ENCODE data around the gene MALRD1. TPM values are rescaled to one million over a fixed set of nuclear protein-coding genes. Genes with fewer than 3 reads are reported as not detected.
"Not testable (repeated sequence)": the region's sequence is repeated elsewhere in the genome, so short reads cannot be mapped to it uniquely, and the experiment has no call there.

Gene MALRD1
- total RNA-seq, 1 experiment from 2014 or later: 8.2 TPM

- no TSS peak for BruUV-seq (replicated peaks)
- no peaks in the 10 kb centered on the region for H3K36me3 Mint-ChIP-seq (ENCODE audit: insufficient read depth, unreplicated experiment)
- H3K4me3 ChIP-seq (ENCODE audit: low read depth, low read length): no peak overlapping the region
- H3K9me3 Mint-ChIP-seq (ENCODE audit: unreplicated experiment): peaks cover 11% of the 10 kb centered on the region
- no peak overlapping the region for H3K4me3 Mint-ChIP-seq (ENCODE audit: unreplicated experiment)
- H3K27me3 ChIP-seq (replicated peaks; ENCODE audit: control insufficient read depth, insufficient read depth, low read length): no peaks in the 10 kb centered on the region
- POLR2A ChIA-PET: no interaction called here
- H3K27ac Mint-ChIP-seq (ENCODE audit: unreplicated experiment): no peak overlapping the region
- no peaks in the 10 kb centered on the region for H3K4me1 ChIP-seq
- TF ChIP-seq CTCF (IDR thresholded peaks at IDR 0.05; ENCODE audit: insufficient read depth in 1 of 2, low read depth in 1 of 2, low read length in 1 of 2, severe bottlenecking in 1 of 2, unreplicated experiment in 1 of 2): no peak
- intact Hi-C loops (cut with micrococcal nuclease; ENCODE audit: unreplicated experiment): loop anchor here (5.0 kb wide), 1 partner anchor 1019 kb away; no protein-coding TSS in a partner anchor
- no peaks in the 10 kb centered on the region for H3K27me3 Mint-ChIP-seq (ENCODE audit: insufficient read depth, unreplicated experiment)
- H3K4me1 Mint-ChIP-seq (ENCODE audit: low read depth, unreplicated experiment): no peaks in the 10 kb centered on the region
- no peaks in the 10 kb centered on the region for H3K36me3 ChIP-seq (ENCODE audit: control insufficient read depth, insufficient read depth, low read length)
- CTCF ChIA-PET: no interaction called here
- DNase-seq: no peak
- no peaks in the 10 kb centered on the region for H3K9me3 ChIP-seq
These were observed 683.0 kb downstream of the MALRD1 start for GRCh38 chr10:19731560-19731959.

GRCh38 chr10:19738440-19738839 lies 689.8 kb downstream of the MALRD1 start:
- no peak for TF ChIP-seq CTCF (IDR thresholded peaks at IDR 0.05; ENCODE audit: insufficient read depth in 1 of 2, low read depth in 1 of 2, low read length in 1 of 2, severe bottlenecking in 1 of 2, unreplicated experiment in 1 of 2)
- no peak for DNase-seq
- H3K27me3 Mint-ChIP-seq (ENCODE audit: insufficient read depth, unreplicated experiment): no peaks in the 10 kb centered on the region
- Histone ChIP-seq H3K36me3 (ENCODE audit: control insufficient read depth, insufficient read depth, low read length) (no peaks in the 10 kb centered on the region), H3K27me3 (replicated peaks; ENCODE audit: control insufficient read depth, insufficient read depth, low read length) (no peaks in the 10 kb centered on the region), H3K4me3 (ENCODE audit: low read depth, low read length) (no peak overlapping the region), H3K9me3 (no peaks in the 10 kb centered on the region), H3K4me1 (no peaks in the 10 kb centered on the region)
- intact Hi-C loops (cut with micrococcal nuclease; ENCODE audit: unreplicated experiment): no loop called here
- POLR2A ChIA-PET: no interaction called here
- H3K36me3 Mint-ChIP-seq (ENCODE audit: insufficient read depth, unreplicated experiment): no peaks in the 10 kb centered on the region
- CTCF ChIA-PET: no interaction called here
- no peak overlapping the region for H3K4me3 Mint-ChIP-seq (ENCODE audit: unreplicated experiment)
- no TSS peak for BruUV-seq (replicated peaks)
- H3K4me1 Mint-ChIP-seq (ENCODE audit: low read depth, unreplicated experiment): no peaks in the 10 kb centered on the region
- peaks cover 20% of the 10 kb centered on the region for H3K9me3 Mint-ChIP-seq (ENCODE audit: unreplicated experiment)
- H3K27ac Mint-ChIP-seq (ENCODE audit: unreplicated experiment): no peak overlapping the region

GRCh38 chr10:19739232-19739631 lies 690.6 kb downstream of the MALRD1 start:
- H3K4me3 ChIP-seq (ENCODE audit: low read depth, low read length); H3K27ac Mint-ChIP-seq (ENCODE audit: unreplicated experiment); BruUV-seq (replicated peaks); H3K36me3 ChIP-seq (ENCODE audit: control insufficient read depth, insufficient read depth, low read length); CTCF ChIA-PET; H3K4me3 Mint-ChIP-seq (ENCODE audit: unreplicated experiment); H3K4me1 ChIP-seq; H3K9me3 ChIP-seq; intact Hi-C loops (cut with micrococcal nuclease; ENCODE audit: unreplicated experiment); H3K27me3 Mint-ChIP-seq (ENCODE audit: insufficient read depth, unreplicated experiment); H3K36me3 Mint-ChIP-seq (ENCODE audit: insufficient read depth, unreplicated experiment); POLR2A ChIA-PET; H3K4me1 Mint-ChIP-seq (ENCODE audit: low read depth, unreplicated experiment); DNase-seq; H3K27me3 ChIP-seq (replicated peaks; ENCODE audit: control insufficient read depth, insufficient read depth, low read length): not testable (repeated sequence)
- peaks cover 20% of the 10 kb centered on the region for H3K9me3 Mint-ChIP-seq (ENCODE audit: unreplicated experiment)

- H3K36me3 Mint-ChIP-seq (ENCODE audit: insufficient read depth, unreplicated experiment); CTCF ChIA-PET; H3K36me3 ChIP-seq (ENCODE audit: control insufficient read depth, insufficient read depth, low read length); DNase-seq; H3K27ac Mint-ChIP-seq (ENCODE audit: unreplicated experiment); H3K27me3 ChIP-seq (replicated peaks; ENCODE audit: control insufficient read depth, insufficient read depth, low read length); H3K4me1 Mint-ChIP-seq (ENCODE audit: low read depth, unreplicated experiment); H3K9me3 ChIP-seq; H3K4me3 Mint-ChIP-seq (ENCODE audit: unreplicated experiment); H3K4me3 ChIP-seq (ENCODE audit: low read depth, low read length); H3K4me1 ChIP-seq; H3K9me3 Mint-ChIP-seq (ENCODE audit: unreplicated experiment); POLR2A ChIA-PET; H3K27me3 Mint-ChIP-seq (ENCODE audit: insufficient read depth, unreplicated experiment); intact Hi-C loops (cut with micrococcal nuclease; ENCODE audit: unreplicated experiment); BruUV-seq (replicated peaks): not testable (repeated sequence)
These were observed 693.5 kb downstream of the MALRD1 start for GRCh38 chr10:19742144-19742543.
